Measurements from ENCODE around the gene CENPH.
"Not testable (repeated sequence)": the region's sequence is repeated elsewhere in the genome, so short reads cannot be mapped to it uniquely, and the experiment has no call there.

Gene CENPH

DNA sequence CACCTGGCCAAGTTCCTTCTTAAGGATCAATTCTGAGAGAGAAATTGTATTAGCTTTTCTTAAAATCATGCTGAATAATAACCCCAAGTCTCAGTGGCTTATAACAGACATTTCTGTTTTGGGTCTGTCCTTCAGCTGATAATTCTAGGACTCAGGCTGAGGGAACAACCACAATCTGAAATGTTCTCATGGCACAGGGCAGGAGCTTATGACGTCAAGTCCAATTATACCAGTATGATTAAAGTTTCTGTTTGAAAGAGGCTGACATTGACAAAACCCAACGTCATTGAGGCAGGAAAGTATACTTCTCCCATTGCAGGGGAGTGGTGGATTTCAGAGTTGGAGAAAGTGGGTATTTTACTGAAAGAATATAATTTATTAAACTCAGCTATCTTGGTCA is 21.8 kb downstream of the CENPH start:
- no peak for DNase-seq

DNA sequence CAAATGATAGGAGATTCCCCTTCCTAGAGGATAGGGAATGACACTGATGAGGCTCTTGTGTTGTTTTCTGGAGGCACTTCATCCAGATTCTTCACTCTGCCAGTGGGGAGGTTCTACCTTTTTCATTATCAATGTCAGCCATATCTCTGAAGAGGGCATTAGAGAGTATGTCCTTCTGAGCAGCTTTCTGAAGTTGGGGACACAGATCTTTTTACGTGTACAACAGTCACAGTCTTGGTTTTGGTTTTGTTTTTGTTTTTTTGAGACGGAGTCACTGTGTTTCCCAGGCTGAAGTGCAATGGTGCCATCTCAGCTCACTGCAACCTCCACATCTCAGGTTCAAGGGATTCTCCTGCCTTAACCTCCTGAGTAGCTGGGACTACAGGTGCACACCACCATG is 22.6 kb downstream of the CENPH start:
- DNase-seq: no peak

DNA sequence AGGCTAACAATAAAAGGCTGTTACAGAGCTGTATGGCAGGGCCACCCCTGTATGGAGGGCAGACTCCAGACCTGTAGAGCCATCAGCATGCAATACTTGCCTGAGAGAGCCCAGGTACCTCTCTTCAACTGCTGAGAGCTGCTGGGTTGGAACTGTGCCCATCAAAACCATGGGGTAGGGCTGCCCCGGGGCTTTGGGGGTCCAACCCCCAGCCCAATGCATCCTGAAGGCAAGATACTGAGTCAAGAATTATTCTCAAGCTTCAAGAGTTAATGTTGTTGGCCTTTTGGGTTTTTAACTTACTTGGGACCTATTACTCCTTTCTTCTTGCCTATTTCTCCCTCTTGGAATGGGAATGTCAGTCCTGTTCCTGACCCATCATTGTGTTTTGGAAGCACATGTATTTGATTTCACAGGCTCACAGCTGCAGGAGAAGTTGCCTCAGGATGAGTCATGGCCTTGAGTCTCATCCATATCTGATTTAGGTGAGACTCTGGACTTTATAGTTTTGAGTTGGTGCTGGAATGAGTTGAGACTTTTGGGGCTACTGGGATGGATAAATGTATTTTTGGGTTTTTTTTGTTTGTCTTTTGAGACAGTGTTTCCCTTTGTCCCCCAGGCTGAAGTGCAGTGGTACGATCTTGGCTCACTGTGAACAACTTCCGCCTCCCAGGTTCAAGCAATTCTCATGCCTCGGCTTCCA is 24.3 kb downstream of the CENPH start:
- no peak for DNase-seq

DNA sequence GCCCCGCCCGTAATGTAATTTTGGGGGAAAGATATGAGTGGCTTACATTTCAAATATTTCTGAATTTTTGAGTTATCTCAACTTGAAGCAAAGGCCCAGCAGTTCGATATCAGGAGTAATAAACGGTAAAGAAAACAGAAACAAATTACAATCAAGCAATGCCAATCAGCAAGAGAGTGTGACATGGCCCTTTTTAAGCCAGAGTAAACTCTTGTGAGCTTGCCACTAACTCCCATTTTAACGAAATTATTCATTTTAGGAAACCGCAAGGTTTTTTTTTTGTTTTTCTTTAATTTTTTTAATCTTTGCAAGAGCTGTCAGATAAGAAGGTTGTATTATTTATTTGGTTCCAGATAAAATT is 27.7 kb downstream of the CENPH start:
- DNase-seq: no peak

DNA sequence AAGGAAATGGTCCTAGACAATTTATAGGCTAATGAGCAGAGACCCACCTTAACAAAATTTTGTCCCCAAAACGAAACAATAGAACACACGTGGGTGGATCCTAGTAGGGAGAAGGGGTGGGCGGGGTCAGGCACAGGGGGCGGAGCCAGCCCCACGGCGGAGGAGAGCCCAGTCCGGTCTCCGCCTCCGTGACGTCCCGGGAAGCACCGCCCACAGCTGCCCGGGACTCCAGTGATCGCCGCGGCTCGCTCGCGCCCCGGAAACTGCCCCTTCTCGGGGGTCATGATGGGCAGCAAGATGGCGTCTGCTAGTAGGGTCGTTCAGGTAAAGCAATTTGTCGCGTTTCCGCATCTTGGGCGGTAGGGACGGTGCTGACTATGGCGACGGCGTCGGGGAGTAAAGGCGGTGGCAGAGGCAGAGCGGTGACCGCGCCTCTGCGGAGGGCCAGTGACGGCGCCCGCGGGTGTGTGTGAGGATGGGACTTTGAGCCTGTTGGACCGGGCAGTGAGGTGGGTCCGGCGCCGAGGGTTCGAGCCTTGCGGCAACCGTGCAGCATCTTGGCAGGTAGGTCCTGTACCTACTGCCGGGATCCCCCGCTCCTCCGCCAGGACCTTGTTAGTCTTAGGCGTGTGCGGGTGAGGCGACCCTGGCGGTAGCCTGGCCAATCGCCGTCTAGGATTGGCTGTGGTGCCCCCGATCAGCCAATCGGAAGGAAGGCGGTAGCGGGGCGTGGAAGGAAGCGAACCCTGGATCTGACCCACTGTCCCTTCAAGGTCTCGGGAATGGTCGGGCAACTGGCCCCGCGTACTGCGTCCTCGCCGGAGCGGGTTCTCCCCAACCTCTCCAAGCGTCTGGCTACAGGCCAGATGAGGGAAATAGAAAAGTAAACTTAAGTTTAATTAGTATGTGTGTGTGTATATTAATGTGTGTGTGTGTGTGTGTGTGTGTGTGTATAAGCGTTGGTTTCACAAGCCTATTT is 28.5 kb downstream of the CENPH start:
- DNase-seq: peak; percentile 85

DNA sequence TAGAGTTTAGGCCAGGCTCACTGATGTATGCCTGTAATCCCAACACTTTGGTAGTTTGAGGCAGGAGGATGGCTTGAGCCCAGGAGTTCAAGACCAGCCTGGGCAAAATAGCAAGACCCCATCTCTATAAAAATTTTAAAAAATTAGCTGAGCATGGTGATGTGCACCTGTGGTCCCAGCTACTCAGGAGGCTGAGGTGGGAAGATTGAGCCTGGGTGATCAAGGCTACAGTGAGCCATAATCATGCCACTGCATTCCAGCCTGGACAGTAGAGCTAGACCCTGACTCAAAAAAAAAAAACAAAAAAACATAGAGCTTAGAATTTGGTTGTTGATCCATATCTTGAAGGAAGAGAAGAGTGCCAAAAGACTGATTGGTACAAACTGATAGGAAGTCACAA is 30.6 kb downstream of the CENPH start:
- DNase-seq: no peak

DNA sequence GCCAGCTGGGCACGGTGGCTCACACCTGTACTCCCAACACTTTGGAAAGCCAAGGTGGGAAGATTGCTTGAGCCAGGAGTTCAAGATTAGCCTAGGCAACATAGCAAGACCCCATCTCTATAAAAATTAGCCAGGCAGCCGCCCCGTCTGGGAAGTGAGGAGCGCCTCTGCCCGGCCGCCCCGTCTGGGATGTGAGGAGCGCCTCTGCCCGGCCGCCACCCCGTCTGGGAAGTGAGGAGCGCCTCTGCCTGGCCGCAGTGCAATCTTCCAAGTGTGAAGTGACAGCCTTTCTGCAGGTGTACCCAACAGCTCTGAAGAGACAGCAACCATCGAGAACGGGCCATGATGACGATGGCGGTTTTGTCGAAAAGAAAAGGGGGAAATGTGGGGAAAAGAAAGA is 31.0 kb downstream of the CENPH start:
- DNase-seq: not testable (repeated sequence)

DNA sequence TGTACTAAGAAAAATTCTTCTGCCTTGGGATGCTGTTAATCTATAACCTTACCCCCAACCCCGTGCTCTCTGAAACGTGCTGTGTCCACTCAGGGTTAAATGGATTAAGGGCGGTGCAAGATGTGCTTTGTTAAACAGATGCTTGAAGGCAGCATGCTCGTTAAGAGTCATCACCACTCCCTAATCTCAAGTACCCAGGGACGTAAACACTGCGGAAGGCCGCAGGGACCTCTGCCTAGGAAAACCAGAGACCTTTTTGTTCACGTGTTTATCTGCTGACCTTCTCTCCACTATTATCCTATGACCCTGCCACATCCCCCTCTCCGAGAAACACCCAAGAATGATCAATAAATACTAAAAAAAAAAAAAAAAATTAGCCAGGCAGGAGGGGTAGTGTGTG is 31.4 kb downstream of the CENPH start:
- DNase-seq: not testable (repeated sequence)

DNA sequence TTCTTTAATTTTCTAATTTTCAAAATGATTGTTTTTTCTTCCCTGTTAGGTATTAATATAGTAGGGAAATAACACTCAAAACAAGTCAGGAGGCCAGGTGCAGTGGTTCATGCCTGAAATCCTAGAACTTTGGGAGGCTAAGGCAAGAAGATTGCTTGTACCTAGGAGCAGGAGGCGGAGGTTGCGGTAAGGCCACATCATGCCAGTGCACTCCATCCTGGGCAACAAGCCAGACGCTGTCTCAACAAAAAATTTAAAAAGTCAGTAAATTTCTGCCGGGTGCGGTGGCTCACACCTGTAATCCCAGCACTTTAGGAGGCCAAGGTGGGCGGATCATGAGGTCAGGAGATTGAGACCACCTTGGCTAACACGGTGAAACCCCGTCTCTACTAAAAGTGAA is 35.1 kb downstream of the CENPH start:
- DNase-seq: no peak

DNA sequence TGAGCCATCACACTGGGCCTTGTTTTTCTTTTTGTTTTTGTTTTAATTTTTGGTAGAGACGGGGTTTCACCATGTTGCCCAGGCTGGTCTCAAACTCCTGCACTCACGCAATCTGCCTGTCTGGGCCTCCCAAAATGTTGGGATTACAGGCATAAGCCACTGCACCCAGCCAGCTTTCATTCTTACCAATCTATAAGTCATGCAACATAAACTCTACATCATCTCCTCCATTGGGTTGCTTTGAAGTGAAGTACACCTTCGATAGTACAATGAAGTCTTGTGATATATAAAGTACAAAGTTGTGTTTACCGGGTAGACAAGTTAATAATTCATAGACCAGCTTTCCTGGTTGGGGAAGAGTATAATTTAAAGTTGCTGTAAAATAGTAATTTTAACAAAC is 36.5 kb downstream of the CENPH start:
- no peak for DNase-seq

DNA sequence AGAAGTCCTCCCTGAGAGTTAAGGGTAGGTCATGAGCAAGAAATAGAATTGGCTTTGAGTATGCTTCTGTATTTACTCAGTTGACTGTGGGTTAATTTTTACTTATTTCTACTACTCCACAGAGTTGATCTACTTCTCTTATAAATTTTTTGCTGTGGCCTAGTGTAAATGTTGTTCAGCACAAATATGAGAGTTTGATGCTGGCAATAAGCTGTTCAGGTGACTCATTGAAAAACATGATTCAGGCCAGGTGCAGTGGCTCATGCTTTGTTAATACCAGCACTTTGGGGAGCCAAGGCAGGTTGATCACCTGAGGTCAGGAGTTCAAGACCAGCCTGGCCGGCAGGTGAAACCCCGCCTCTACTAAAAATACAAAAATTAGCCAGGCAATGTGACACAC is 40.8 kb downstream of the CENPH start:
- no peak for DNase-seq

DNA sequence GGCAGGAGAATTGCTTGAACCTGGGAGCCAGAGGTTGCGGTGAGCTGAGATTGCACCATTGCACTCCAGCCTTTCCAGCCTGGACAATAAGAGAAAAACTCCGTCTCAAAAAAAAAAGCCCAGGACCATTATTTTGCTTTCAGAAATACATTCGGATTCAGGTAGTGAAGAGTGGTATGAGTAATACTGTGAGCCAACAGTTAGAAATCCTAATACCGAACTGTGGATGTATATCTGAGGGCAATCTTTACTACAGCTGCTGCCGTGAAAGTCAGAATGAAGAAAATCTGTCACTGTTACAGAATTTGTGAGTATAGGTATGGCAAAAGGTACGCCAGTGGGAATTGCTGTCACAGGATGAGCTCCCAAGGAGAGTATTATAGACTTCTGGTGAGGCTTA is 41.9 kb downstream of the CENPH start:
- DNase-seq: no peak

DNA sequence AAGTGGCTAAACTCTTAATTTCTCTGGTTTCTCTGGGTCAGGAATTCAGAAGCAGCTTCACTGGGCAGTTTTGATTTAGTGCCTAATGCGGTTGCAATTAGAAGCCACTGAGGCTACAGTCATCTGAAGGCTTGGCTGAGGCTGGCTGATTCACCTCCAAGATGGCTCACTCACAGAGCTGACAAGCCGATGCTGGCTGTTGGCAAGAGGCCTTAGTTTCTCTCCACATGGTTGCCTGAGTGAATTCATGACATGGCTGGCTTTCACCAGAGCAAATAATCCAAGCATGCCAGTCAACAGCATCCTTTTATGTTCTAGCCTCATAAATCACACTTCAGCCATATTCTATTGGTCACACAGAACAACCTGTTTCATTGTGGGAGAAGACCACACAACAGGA is 42.5 kb downstream of the CENPH start:
- DNase-seq: no peak

DNA sequence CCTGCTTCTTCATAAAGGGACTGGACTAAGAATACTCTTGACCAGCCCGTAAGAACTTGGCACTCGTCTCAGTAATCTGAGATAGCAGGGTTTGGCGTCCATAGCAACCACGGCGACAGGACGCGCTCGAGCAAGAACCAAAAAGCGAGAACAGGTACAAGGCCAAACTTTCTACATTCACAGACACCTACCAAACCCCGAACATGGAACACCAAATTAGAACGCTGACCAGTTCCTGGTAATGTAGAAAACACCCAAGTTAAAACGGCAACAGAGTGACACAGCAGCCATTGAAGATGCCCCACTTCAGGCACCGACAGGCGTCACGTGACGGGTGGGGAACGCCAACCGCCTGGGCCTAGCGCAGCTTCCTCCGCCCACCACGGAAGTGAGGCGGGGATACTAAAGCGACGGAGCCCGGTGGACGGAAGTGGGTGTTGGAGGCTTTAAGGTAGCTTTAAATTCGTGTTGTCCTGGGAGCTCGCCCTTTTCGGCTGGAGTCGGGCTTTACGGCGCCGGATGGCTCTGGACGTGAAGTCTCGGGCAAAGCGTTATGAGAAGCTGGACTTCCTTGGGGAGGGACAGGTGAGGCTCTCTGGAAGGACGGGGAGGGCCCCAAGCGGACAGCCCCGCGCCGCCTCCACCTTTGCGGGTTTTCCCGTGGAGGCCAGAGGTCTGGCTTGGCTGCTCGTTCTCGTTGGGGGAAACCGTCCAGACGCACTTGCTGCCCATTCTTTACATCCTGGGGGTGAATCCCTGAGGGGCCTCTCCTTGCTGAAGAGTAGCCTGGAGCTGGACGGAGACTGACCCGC is 45.3 kb downstream of the CENPH start, which contains the start of gene CDK7:
Gene CDK7 (plus strand): TSS at position 430 of the 812 bp plus-strand sequence. CDS start 90 bp downstream, at position 520.
- DNase-seq: peak; percentile 55

DNA sequence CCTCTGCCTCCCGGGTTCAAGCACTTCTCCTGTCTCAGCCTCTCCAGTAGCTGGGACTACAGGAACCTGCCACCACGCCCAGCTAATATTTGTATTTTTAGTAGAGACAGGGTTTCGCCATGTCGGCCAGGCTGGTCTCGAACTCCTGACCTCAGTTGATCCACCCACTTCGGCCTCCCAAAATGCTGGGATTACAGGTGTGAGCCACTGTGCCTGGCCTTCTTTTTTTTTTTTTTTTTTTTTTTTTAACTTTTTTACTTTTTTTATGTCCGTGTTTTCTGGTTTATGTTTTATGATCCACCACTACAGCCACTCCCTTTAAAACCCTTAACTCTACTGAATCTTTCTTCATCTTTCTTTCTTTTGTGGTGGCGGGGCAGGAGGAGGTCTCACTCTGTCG is 47.4 kb downstream of the CENPH start:
- DNase-seq: not testable (repeated sequence)

DNA sequence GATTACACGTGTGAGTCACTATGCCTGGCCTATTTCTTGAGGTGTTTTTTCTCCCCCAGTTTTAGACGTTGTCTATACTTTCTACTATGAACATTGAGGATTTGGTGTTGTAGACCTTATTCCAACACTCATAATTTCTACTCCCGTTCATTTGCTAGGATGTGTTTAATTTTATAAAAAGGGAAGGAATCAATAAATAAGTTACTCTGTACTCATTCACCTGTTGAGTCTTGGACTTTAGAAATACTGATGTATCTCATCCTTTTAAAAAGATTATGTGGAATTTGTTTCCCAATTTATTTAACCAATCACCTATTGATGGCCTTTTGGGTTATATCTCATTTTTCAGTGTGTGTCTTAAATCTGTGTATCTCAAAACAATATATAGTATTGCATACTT is 48.5 kb downstream of the CENPH start:
- no peak for DNase-seq

DNA sequence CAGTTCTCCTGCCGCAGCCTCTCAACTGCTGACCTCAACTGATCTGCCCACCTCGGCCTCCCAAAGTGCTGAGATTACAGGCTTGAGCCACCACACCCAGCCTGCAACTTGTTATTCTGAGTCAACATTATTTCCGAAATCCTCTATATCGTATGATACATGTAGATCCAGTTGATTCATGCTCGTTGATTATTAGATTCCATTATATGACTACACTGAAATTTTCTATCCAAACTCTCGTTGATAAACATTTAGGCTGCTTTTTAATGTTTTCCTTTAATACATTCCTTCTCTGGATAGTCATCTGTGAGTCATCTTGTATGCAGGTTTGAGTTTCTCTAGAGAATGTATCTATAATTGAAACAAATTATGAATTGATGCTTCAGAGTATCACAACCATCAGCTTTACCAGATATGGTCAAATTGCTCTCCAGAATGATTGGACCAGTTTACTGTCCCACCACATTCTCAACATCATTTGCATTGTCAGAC is 49.4 kb downstream of the CENPH start:
- no peak for DNase-seq

DNA sequence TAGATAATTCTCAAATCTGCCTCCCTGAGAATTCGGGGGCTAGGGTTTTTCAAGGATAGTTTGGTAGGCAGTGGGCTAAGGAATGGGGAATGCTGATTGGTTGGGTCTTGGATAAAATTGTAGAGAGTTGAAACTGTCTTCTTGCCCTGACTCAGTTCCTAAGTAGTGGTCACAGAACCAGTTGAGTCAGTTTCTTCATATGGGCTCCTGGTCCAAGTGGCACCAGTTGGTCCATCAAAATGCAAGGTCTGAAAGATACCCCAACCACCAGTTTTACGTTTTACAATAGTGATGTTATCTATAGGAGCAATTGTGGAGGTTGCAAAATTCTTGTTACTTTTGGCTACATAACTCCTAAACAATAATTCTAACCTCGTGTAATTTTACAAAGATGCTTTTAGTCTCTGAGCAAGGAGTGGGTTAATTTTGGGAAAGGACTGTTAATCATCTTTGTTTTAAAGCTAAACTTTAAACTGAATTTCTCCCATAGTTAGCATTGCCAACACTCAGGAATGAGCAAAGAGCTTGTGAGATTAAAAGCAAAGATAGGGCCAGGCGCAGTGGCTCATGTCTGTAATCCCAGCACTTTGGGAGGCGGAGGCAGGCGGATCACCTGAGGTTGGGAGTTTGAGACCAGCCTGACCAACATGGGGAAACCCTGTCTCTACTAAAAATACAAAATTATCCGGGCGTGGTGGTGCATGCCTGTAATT is 53.0 kb downstream of the CENPH start:
- no peak for DNase-seq

DNA sequence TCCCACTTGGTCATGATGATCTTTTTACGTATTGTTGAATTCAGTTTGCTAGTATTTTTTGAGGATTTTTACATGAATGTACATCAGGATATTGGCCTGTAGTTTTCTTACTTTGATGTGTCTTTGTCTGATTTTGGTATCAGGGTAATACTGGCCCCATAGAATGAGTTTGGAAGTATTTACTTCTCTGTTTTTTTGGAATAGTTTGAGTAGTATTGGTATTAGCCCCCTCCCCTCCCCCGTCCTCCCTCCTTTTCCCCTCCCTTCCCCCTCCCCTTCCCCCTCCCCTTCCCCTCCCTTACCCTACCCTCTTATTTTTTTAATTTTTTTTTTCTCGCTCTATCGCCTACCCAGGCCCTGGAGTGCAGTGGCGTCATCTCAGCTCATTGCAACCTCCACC is 55.6 kb downstream of the CENPH start:
- DNase-seq: no peak

DNA sequence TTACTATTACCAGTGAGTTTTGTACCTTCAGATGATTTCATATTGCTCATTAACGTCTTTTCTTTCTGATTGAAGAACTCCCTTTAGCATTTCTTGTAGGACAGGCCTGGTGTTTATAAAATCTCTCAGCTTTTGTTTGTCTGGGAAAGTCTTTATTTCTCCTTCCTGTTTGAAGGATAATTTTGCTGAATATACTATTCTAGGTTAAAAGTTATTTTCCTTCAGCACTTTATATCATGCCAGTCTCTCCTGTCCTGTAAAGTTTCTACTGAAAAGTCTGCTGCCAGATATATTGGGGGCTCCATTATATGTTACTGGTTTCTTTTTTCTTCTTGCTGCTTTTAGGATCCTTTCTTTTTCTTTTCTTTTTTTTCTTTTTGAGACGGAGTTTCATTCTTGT is 58.6 kb downstream of the CENPH start:
- no peak for DNase-seq

DNA sequence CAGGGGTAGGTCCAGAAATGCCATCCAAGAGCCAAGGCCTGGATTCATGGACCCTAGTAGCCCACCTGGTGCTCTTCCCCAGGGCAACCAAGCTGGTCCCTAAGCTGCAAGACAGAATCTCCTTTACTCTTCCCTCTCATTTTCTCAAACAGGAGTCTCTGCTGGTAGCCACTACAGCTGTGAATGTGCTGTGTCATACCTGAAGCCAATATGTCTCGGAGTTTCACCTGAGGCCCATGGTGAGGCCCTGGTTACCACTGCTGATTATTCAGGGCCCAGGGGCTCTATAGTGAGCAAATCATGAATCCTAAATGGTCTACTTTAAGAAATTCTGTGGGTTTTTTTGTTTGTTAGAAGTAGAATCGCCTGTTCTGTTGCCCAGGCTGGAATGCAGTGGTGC is 61.2 kb downstream of the CENPH start:
- no peak for DNase-seq

DNA sequence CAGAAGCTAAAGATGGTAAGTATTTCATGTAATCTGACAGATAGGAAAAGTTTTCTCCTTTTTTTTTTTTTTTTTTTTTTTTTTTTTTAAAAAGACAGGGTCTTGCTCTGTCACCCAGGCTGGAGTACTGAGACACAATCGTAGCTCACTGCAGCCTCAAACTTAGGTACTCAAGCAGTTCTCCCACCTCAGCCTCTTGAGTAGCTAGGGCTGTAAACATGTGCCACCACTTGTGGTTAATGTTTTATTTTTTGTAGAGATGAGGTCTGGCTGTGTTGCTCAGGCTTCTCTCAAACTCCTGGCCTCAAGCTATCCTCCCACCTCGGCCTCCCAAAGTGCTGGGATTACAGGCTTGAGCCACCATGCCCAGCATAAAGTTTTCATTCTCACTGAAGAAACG is 63.1 kb downstream of the CENPH start:
- no peak for DNase-seq

DNA sequence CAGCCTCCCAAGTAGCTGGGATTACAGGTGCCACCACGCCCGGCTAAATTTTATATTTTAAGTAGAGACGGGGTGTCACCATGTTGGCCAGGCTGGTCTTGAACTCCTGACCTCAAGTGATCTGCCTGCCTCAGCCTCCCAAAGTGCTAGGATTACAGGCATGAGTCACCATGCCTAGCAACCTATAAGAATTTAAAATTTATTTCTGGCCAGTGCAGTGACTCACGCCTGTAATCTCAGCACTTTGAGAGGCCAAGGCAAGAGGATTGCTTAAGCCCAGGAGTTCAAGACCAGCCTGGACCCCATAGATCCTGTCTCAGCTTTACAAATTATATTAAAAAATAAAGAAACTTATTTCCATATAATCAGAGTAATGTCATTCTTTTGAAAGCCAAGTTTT is 66.6 kb downstream of the CENPH start:
- DNase-seq: not testable (repeated sequence)
